PC-3 (cell line): Measurements from ENCODE around the gene DNM2.

Experiments
- EZH2 ChIP-seq: fragments of 300-600 bp; sonication (generic); IDR thresholded peaks from one replicate; pipeline ENCODE4 v1.6.1; 2017; ENCODE audit warnings: antibody characterized with exemption, mild to moderate bottlenecking, low read length; ENCODE audit not compliant: unreplicated experiment
- EZH2phosphoT487 ChIP-seq: fragments of 300-600 bp; sonication (generic); IDR thresholded peaks from 2 replicates; pipeline ENCODE4 v1.6.1; 2018; ENCODE audit warnings: mild to moderate bottlenecking, antibody characterized with exemption, low read length, borderline replicate concordance
- TF ChIP-seq, protein P1 (sequence below): fragments of 300-600 bp; sonication (generic); conservative IDR thresholded peaks from 2 replicates; pipeline ENCODE4 v1.5.1; 2017; ENCODE audit warnings: antibody characterized with exemption, low read depth, mild to moderate bottlenecking, low read length

DNA sequence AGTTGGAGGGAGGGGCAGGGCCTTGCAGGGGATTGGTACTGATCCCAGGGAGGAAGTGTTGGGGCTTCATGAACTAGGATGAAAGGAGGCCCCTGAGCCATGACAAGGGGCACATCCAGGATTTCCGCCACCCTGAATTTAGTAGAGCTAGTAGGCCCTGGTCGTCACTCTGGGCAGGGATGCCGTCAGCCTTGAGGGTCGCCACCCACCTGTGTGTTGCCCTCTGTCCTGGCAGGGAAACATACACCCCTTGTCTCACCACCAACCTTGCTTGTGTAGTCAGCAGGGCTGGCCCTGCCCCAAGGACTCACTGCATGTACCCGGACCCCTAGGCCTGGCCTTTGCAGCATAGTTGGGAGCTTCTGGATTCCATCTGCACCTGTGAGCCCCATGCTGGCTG is 26.0 kb upstream of the DNM2 start:
- TF ChIP-seq EZH2 (no peak), EZH2phosphoT487 (no peak)
- TF ChIP-seq, protein P1, sequence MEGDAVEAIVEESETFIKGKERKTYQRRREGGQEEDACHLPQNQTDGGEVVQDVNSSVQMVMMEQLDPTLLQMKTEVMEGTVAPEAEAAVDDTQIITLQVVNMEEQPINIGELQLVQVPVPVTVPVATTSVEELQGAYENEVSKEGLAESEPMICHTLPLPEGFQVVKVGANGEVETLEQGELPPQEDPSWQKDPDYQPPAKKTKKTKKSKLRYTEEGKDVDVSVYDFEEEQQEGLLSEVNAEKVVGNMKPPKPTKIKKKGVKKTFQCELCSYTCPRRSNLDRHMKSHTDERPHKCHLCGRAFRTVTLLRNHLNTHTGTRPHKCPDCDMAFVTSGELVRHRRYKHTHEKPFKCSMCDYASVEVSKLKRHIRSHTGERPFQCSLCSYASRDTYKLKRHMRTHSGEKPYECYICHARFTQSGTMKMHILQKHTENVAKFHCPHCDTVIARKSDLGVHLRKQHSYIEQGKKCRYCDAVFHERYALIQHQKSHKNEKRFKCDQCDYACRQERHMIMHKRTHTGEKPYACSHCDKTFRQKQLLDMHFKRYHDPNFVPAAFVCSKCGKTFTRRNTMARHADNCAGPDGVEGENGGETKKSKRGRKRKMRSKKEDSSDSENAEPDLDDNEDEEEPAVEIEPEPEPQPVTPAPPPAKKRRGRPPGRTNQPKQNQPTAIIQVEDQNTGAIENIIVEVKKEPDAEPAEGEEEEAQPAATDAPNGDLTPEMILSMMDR = no peak
